Measurements from ENCODE around the gene SOX10.

SOX10 gene

DNA sequence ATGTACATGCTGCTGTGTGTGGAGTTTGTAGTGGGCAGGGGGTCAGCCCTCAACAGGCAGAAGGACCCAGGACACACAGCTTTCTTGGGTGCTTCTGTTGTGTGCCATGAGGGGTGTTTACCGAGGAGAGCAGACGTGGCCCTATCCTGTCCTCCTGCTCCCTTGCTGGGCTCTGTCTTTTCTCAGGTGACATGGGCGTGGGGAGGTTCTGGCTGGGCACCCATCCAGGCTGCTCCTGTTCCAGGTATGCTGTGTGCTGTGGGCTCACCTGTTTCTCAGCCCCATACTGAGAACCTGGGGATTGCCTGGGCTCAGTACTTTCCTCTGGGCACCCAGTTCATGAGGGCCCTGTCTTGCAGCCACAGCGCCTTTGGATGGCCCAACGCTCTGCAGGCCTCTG lies 55.0 kb downstream of the SOX10 start:
- H3K4me3 ChIP-seq (ENCODE audit: low read depth, low read length) = no peak overlapping the region
- DNase-seq (ENCODE audit: low read depth) = no peak
- TF ChIP-seq, protein P1, sequence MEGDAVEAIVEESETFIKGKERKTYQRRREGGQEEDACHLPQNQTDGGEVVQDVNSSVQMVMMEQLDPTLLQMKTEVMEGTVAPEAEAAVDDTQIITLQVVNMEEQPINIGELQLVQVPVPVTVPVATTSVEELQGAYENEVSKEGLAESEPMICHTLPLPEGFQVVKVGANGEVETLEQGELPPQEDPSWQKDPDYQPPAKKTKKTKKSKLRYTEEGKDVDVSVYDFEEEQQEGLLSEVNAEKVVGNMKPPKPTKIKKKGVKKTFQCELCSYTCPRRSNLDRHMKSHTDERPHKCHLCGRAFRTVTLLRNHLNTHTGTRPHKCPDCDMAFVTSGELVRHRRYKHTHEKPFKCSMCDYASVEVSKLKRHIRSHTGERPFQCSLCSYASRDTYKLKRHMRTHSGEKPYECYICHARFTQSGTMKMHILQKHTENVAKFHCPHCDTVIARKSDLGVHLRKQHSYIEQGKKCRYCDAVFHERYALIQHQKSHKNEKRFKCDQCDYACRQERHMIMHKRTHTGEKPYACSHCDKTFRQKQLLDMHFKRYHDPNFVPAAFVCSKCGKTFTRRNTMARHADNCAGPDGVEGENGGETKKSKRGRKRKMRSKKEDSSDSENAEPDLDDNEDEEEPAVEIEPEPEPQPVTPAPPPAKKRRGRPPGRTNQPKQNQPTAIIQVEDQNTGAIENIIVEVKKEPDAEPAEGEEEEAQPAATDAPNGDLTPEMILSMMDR (IDR thresholded peaks at IDR 0.05; ENCODE audit: control insufficient read depth, extremely low read depth, insufficient read depth) = no peak

DNA sequence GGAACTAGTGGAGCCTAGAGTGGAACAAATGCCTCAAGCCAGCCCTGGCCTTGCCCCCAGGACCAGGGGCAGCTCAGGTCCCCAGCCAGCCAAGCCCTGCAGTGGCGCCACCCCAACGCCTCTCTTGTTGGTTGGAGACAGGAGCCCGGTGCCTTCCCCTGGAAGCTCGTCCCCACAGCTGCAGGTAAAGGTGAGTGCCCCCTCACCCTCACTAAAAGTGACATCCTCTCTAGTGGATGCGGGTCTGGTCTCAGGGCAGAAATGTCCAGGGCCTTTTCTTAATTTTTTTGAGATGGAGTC lies 56.8 kb downstream of the SOX10 start:
- H3K4me3 ChIP-seq (ENCODE audit: low read depth, low read length) = no peak overlapping the region
- no peak for DNase-seq (ENCODE audit: low read depth)

DNA sequence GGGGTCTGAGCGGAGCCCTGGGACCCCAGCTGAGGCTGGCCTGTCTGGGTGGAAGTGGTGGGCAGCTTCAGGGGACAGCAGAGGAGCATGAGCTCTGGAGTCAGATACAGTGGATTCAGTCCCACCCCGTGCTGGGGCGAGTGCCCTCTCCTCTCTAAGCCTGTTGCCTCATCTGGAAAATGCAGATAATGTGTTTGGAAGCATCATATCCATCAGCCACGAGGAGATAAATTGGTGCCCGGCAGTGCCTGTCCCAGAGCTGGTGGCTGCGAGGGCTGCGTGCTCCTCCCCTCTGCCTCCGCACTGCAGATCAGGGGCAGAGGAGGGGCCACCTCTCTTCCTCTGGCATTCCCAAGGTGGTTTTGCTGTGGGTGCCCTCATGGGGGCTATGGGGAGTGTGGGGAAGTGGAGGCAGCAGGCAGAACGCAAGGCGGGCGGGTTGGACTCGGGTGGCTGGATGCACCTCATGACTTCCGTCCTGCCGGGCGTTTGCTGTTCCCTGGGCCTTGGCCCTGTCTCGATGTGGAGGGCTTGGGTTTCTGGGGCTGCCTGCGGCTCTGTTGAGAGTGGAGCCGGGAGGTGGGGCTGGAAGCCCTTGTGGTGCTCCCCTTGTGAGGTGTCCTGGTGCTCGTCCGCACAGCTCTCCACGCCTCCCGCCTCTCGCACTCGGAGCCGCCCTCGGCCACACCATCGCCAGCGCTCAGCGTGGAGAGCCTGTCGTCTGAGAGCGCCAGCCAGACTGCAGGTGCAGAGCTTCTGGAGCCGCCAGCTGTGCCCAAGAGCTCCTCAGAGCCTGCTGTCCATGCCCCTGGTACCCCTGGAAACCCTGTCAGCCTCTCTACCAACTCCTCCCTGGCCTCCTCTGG lies 57.4 kb downstream of the SOX10 start:
- no peak overlapping the region for H3K4me3 ChIP-seq (ENCODE audit: low read depth, low read length)
- TF ChIP-seq, protein P1 (IDR thresholded peaks at IDR 0.05; ENCODE audit: control insufficient read depth, extremely low read depth, insufficient read depth) = no peak
- no peak for DNase-seq (ENCODE audit: low read depth)

More for the DNA sequence above, 56.8 kb downstream of the SOX10 start:
- TF ChIP-seq, protein P1 (IDR thresholded peaks at IDR 0.05; ENCODE audit: control insufficient read depth, extremely low read depth, insufficient read depth) = no peak

DNA sequence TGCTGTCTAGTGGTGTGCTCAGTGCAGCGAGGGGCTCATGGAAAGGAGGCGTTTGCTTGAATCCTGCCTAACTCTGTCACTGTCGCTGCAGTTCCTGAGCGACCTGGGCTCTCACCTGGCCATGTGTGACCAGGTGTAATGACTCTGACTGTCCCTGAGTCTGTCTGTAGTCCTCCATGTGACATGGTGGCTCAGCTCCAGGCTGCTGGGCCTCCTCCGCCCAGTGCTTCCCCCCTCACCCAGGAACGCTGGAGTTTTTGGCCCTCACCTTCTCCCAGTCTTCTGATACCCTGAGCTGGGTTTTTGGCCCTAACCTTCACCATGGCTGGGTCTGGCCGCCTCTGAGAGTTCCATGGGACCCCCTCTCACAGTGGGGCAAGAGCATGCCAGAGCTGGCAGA lies 58.0 kb downstream of the SOX10 start:
- no peak overlapping the region for H3K4me3 ChIP-seq (ENCODE audit: low read depth, low read length)
- DNase-seq (ENCODE audit: low read depth) = no peak
- TF ChIP-seq, protein P1 (IDR thresholded peaks at IDR 0.05; ENCODE audit: control insufficient read depth, extremely low read depth, insufficient read depth) = no peak

DNA sequence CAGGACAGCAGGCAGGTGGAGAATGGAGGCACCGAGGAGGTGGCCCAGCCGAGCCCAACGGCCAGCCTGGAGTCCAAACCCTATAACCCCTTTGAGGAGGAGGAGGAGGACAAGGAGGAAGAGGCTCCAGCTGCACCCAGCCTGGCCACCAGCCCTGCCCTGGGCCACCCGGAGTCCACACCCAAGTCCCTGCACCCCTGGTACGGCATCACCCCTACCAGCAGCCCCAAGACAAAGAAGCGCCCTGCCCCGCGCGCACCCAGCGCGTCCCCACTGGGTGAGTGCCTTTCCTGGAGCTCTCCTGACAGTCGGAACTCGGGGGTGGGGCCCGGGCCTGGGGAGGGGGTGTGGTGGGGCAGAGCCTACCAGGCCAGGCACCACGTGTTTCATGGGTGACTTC lies 58.6 kb downstream of the SOX10 start:
- TF ChIP-seq, protein P1 (IDR thresholded peaks at IDR 0.05; ENCODE audit: control insufficient read depth, extremely low read depth, insufficient read depth) = no peak
- DNase-seq (ENCODE audit: low read depth) = no peak
- H3K4me3 ChIP-seq (ENCODE audit: low read depth, low read length) = no peak overlapping the region

DNA sequence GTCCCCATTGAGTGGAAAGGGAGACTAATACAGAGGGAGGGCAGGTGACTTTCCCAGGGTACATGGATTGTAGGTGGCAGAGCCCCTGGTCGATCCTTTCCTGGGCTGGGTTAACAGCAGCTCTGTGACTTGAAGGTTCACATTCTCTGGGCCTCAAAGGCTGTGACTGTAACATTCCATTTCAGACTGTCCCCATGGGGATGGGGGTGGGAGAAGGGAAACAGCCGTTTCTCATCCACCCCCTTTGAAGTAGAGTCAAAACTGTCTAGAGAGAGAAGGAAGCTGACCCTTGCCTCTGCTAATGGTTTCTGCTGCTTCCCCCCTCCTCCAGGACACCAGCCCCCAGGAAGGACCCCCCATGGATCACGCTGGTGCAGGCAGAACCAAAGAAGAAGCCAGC lies 59.0 kb downstream of the SOX10 start:
- TF ChIP-seq, protein P1 (IDR thresholded peaks at IDR 0.05; ENCODE audit: control insufficient read depth, extremely low read depth, insufficient read depth) = no peak
- no peak overlapping the region for H3K4me3 ChIP-seq (ENCODE audit: low read depth, low read length)
- no peak for DNase-seq (ENCODE audit: low read depth)
